H1 (cell line): ENCODE data around the gene STX2. TPM values are rescaled to one million over a fixed set of nuclear protein-coding genes. Genes with fewer than 3 reads are reported as not detected.

Experiments
- CTCF ChIA-PET: fragments of 300-600 bp; sonication (Branson Sonifier 250); formaldehyde crosslinking; loops from one replicate; lab custom pipeline; 2021; ENCODE audit not compliant: partially characterized antibody; lab: Charles Lee
- POLR2A ChIA-PET: fragments of 300-600 bp; sonication (Branson Sonifier 250); formaldehyde crosslinking; loops from one replicate; lab custom pipeline; 2021; ENCODE audit warnings: inconsistent platforms; ENCODE audit not compliant: partially characterized antibody; lab: Charles Lee
- DNase-seq, 2 experiments: peaks; one replicate each; pipeline versions ENCODE4 v3.0.0 to v3.0.0-alpha.2; 2010 to 2022; ENCODE audit warnings: low spot score in 2 of 2, low read depth in 1 of 2, mixed read lengths in 1 of 2
- FAIRE-seq: peaks from 2 replicates; lab custom pipeline; 2011; peaks lifted over from hg19 to GRCh38; lab: Jason Lieb, UNC
- H2AFZ ChIP-seq: 2 replicates; pipeline ENCODE4 v1.8.1; 2012; ENCODE audit warnings: low read length, inconsistent platforms
- H2AK5ac ChIP-seq: 2 replicates; pipeline ENCODE4 v1.6.1; 2013; ENCODE audit warnings: low read depth, low read length
- H2BK120ac ChIP-seq: replicated peaks from 2 replicates; pipeline ENCODE3; 2013; ENCODE audit warnings: low read depth, low read length, inconsistent platforms
- H2BK12ac ChIP-seq: 2 replicates; pipeline ENCODE4 v1.6.1; 2013; ENCODE audit warnings: low read depth, low read length
- H2BK15ac ChIP-seq: 2 replicates; pipeline ENCODE4 v1.6.1; 2013; ENCODE audit warnings: low read length
- H2BK20ac ChIP-seq: 2 replicates; pipeline ENCODE4 v1.6.1; 2013; ENCODE audit warnings: low read length
- H2BK5ac ChIP-seq: 2 replicates; pipeline ENCODE4 v1.6.1; 2013; ENCODE audit warnings: low read depth, low read length
- H3K14ac ChIP-seq: 2 replicates; pipeline ENCODE4 v1.6.1; 2013; ENCODE audit warnings: inconsistent platforms; ENCODE audit not compliant: insufficient read length
- H3K18ac ChIP-seq: 2 replicates; pipeline ENCODE4 v1.6.1; 2013; ENCODE audit warnings: low read length; ENCODE audit errors: extremely low read depth
- H3K23ac ChIP-seq: 2 replicates; pipeline ENCODE4 v1.6.1; 2013; ENCODE audit warnings: inconsistent platforms; ENCODE audit not compliant: insufficient read length
- H3K23me2 ChIP-seq: 2 replicates; pipeline ENCODE4 v1.6.1; 2013; ENCODE audit warnings: low read depth, low read length
- H3K27ac ChIP-seq: 2 replicates; pipeline ENCODE4 v1.6.1; 2011; ENCODE audit warnings: low read depth, low read length, inconsistent platforms
- H3K27me3 ChIP-seq, 4 experiments: replicated peaks in 1 of 4; 1 replicate in 1 of 4; 2 replicates in 3 of 4; pipeline versions ENCODE4 v1.6.1 to v1.8.1; 2011 to 2013; ENCODE audit warnings: low read length in 3 of 4, mild to moderate bottlenecking in 3 of 4, inconsistent platforms in 2 of 4, mixed read lengths in 2 of 4, moderate library complexity in 1 of 4; ENCODE audit not compliant: control insufficient read depth in 3 of 4, insufficient read depth in 3 of 4; ENCODE audit errors: extremely low read depth in 1 of 4
- H3K36me3 ChIP-seq, 4 experiments: 2 replicates each; pipeline versions ENCODE4 v1.6.1 to v1.8.1; 2011 to 2013; ENCODE audit warnings: mild to moderate bottlenecking in 4 of 4, low read length in 3 of 4, moderate library complexity in 2 of 4, control low read depth in 1 of 4, inconsistent platforms in 1 of 4; ENCODE audit not compliant: insufficient read depth in 4 of 4, control insufficient read depth in 2 of 4
- H3K4ac ChIP-seq: replicated peaks from 2 replicates; pipeline ENCODE3; 2013; ENCODE audit warnings: low read length, low read depth, mixed read lengths, inconsistent platforms; ENCODE audit not compliant: insufficient read length
- H3K4me1 ChIP-seq, 4 experiments: replicated peaks in 1 of 4; 1 replicate in 1 of 4; 2 replicates in 3 of 4; pipeline versions ENCODE4 v1.6.1 to v1.8.1; 2011 to 2013; ENCODE audit warnings: low read length in 3 of 4, inconsistent platforms in 2 of 4, mixed read lengths in 1 of 4; ENCODE audit not compliant: insufficient read depth in 4 of 4, control insufficient read depth in 3 of 4
- H3K4me2 ChIP-seq, 2 experiments: 2 replicates each; pipeline versions ENCODE4 v1.6.1 to v1.8.1; 2011 to 2013; ENCODE audit warnings: low read depth in 2 of 2, low read length in 2 of 2, control low read depth in 1 of 2, inconsistent platforms in 1 of 2, mild to moderate bottlenecking in 1 of 2; ENCODE audit not compliant: insufficient read depth in 1 of 2
- H3K4me3 ChIP-seq, 4 experiments: fragments of 200-600, 300-600 bp in 1 of 4; sonication (generic), shearing (Covaris generic), sonication (Bioruptor Twin) in 1 of 4; 2 replicates each; pipeline versions ENCODE4 v1.5.1 to v1.8.1; 2011 to 2016; ENCODE audit warnings: low read length in 4 of 4, low read depth in 3 of 4, control low read depth in 2 of 4, inconsistent platforms in 2 of 4, mild to moderate bottlenecking in 2 of 4, mixed read lengths in 1 of 4, moderate library complexity in 1 of 4; ENCODE audit not compliant: insufficient read depth in 2 of 4; ENCODE audit errors: extremely low read depth in 1 of 4
- H3K56ac ChIP-seq: replicated peaks from 2 replicates; pipeline ENCODE3; 2013; ENCODE audit warnings: low read depth, mild to moderate bottlenecking, mixed read lengths, low read length, inconsistent platforms; ENCODE audit not compliant: insufficient read length
- H3K79me1 ChIP-seq: 2 replicates; pipeline ENCODE4 v1.6.1; 2013; ENCODE audit warnings: low read depth, low read length, control low read depth
- H3K79me2 ChIP-seq, 2 experiments: 2 replicates each; pipeline versions ENCODE4 v1.6.1 to v1.8.1; 2012 to 2013; ENCODE audit warnings: low read length in 2 of 2, mild to moderate bottlenecking in 2 of 2, inconsistent platforms in 1 of 2; ENCODE audit not compliant: insufficient read depth in 2 of 2, control insufficient read depth in 1 of 2
- H3K9ac ChIP-seq, 4 experiments: replicated peaks in 1 of 4; 1 replicate in 1 of 4; 2 replicates in 3 of 4; pipeline versions ENCODE4 v1.6.1 to v1.8.1; 2011 to 2013; ENCODE audit warnings: low read depth in 3 of 4, low read length in 3 of 4, control low read depth in 2 of 4, mild to moderate bottlenecking in 2 of 4, moderate library complexity in 2 of 4, inconsistent platforms in 1 of 4; ENCODE audit errors: extremely low read depth in 1 of 4
- H3K9me3 ChIP-seq, 2 experiments: 2 replicates each; pipeline versions ENCODE4 v1.6.1 to v1.8.1; 2012 to 2013; ENCODE audit warnings: mild to moderate bottlenecking in 2 of 2, moderate library complexity in 2 of 2, control low read depth in 1 of 2, inconsistent platforms in 1 of 2, low read depth in 1 of 2, low read length in 1 of 2, mixed read lengths in 1 of 2; ENCODE audit not compliant: insufficient read depth in 2 of 2
- H4K20me1 ChIP-seq, 2 experiments: replicated peaks in 1 of 2; 2 replicates each; pipeline versions ENCODE3 to v1.8.1; 2011 to 2013; ENCODE audit warnings: inconsistent platforms in 2 of 2, low read length in 2 of 2, mild to moderate bottlenecking in 1 of 2; ENCODE audit not compliant: insufficient read depth in 2 of 2, control insufficient read depth in 1 of 2
- H4K5ac ChIP-seq: 2 replicates; pipeline ENCODE4 v1.6.1; 2013; ENCODE audit warnings: low read length, low read depth, mixed read lengths, inconsistent platforms; ENCODE audit not compliant: insufficient read length
- H4K8ac ChIP-seq: 2 replicates; pipeline ENCODE4 v1.8.0; 2013; ENCODE audit warnings: mild to moderate bottlenecking, moderate library complexity, low read length, inconsistent platforms; ENCODE audit not compliant: insufficient read depth; ENCODE audit errors: extremely low read depth
- H4K91ac ChIP-seq: replicated peaks from 2 replicates; pipeline ENCODE3; 2013; ENCODE audit warnings: low read length, mixed read lengths, inconsistent platforms; ENCODE audit not compliant: insufficient read length
- ATF2 ChIP-seq: IDR thresholded peaks from 2 replicates; pipeline ENCODE4 v1.6.1; 2012; ENCODE audit warnings: low read length, inconsistent platforms
- BACH1 ChIP-seq: IDR thresholded peaks from 2 replicates; pipeline ENCODE4 v1.6.1; 2012; ENCODE audit warnings: low read length, improper control_type of control experiment
- CREB1 ChIP-seq: IDR thresholded peaks from 2 replicates; pipeline ENCODE4 v1.6.1; 2012; ENCODE audit warnings: inconsistent platforms
- HDAC2 ChIP-seq, 2 experiments: fragments of 300-600 bp in 1 of 2; sonication (generic) in 1 of 2; IDR thresholded peaks; 2 replicates each; pipeline ENCODE4 v1.6.1; 2011 to 2012; ENCODE audit warnings: low read depth in 2 of 2, low read length in 2 of 2, mild to moderate bottlenecking in 2 of 2, moderate library complexity in 2 of 2, borderline replicate concordance in 1 of 2, inconsistent platforms in 1 of 2
- JUND ChIP-seq: IDR thresholded peaks from 2 replicates; pipeline ENCODE4 v1.6.1; 2011; ENCODE audit warnings: mild to moderate bottlenecking, improper control_type of control experiment, low read length
- MAFK ChIP-seq: IDR thresholded peaks from 2 replicates; pipeline ENCODE4 v1.6.1; 2012; ENCODE audit warnings: low read depth, mild to moderate bottlenecking, improper control_type of control experiment, low read length
- NANOG ChIP-seq: IDR thresholded peaks from 2 replicates; pipeline ENCODE4 v1.6.1; 2011; ENCODE audit warnings: low read length, low read depth, mild to moderate bottlenecking, inconsistent platforms; ENCODE audit not compliant: insufficient read depth, poor library complexity, severe bottlenecking
- SUZ12 ChIP-seq: fragments of 200-600 bp; sonication (generic); IDR thresholded peaks from 2 replicates; pipeline ENCODE4 v1.6.1; 2012; ENCODE audit warnings: mild to moderate bottlenecking, inconsistent platforms, low read length, moderate library complexity, mixed read lengths
- TAF7 ChIP-seq: optimal IDR thresholded peaks from 2 replicates; pipeline ENCODE3; 2011; ENCODE audit warnings: low read depth, mild to moderate bottlenecking, inconsistent platforms, low read length, moderate library complexity, borderline replicate concordance
- TBP ChIP-seq: IDR thresholded peaks from 2 replicates; pipeline ENCODE4 v1.6.1; 2011; ENCODE audit warnings: low read depth, low read length, improper control_type of control experiment
- WGBS, 2 experiments: shearing (Covaris generic) in 1 of 2; methylation state at CpG; one replicate each; pipeline versions ENCODE4 v1.1.6 to v1.1.7; 2013 to 2015; ENCODE audit warnings: low lambda C conversion rate in 2 of 2, mixed read lengths in 2 of 2, inconsistent platforms in 1 of 2, low coverage in 1 of 2, missing lambda C conversion rate in 1 of 2; ENCODE audit not compliant: insufficient replicate concordance in 2 of 2, insufficient coverage in 1 of 2, insufficient read length in 1 of 2; ENCODE audit errors: extremely low coverage in 1 of 2, missing lambda C conversion rate in 1 of 2; 5-methylcytosine and 5-hydroxymethylcytosine counted together
- polyA plus RNA-seq, 7 experiments: library from polyadenylated mRNA; depleted of rRNA in 3 of 7; stranded (reverse) in 5 of 7; unstranded in 2 of 7; fragments of >200 nt in 5 of 7; fragments of 200-250 nt in 2 of 7; gene quantifications; 1 replicate in 5 of 7; 2 replicates in 1 of 7; 4 replicates in 1 of 7; pipeline versions ENCODE4 v1.2.1 to v1.2.3, GENCODE V29; 2011 to 2013; ENCODE audit warnings: missing spikeins in 2 of 7, mixed read lengths in 2 of 7
- total RNA-seq: library from RNA; stranded (reverse); fragmentation: NEBNext Ultra II Directional; extraction: Animal tissue kit (Norgen Biotek cat#: 25700); gene quantifications from 2 replicates; pipeline ENCODE4 v1.2.1, GENCODE V29; 2021

STX2 gene
- total and polyA plus RNA-seq, 2 of the 8 experiments (the other 6 are each of a cell fraction or from before 2014, with no cell fraction given), result 20.0 to 26.3 TPM

DNA sequence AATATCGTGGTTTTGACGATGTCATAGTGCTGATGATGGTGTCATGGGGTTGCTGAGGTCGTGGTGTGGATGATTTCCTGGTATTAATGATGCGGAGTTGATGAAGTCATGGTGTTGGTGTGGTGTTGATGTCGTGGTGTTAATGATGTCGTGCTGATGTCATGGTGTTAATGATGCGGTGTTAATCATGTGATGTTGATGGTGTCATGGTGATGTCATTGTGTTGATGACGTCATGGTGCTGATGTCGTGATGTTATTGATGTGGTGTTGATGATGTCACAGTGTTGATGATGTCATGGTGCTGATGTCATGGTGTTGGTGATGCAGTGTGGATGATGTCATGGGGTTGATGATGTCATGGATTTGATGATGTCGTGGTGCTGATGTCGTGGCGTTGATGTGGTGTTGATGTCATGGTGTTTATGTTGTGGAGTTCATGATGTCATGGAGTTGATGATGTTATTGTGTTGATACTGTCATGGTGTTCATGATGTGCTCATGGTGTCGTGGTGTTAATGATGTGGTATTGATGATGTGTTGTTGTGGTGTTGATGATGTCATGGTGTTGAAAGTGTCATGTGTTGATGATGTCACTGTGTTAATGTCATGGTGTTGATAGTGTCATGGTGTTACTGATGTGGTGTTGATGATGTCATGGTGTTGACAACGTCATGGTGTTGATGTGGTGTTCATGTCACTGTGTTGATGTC lies 74.4 kb downstream of the STX2 start:
- H3K23me2 ChIP-seq, result peaks cover 18% of the 10 kb centered on the region
- no peak overlapping the region for H2BK15ac ChIP-seq
- no peak for DNase-seq
- no peak overlapping the region for H2AFZ ChIP-seq
- no peak overlapping the region for H2BK120ac ChIP-seq
- peaks cover 0 to 13% (median 3%) of the 10 kb centered on the region in 4 experiments; a peak in 2 of 8 replicates for H3K36me3 ChIP-seq
- H3K9ac ChIP-seq, result no peak overlapping the region; a peak in 1 of 7 replicates
- peaks cover 5 to 13% of the 10 kb centered on the region in 2 experiments; a peak in 2 of 4 replicates for H3K9me3 ChIP-seq
- H3K56ac ChIP-seq, result no peak overlapping the region
- POLR2A ChIA-PET, result no interaction called here
- H3K4me2 ChIP-seq, result no peak overlapping the region; a peak in 1 of 4 replicates
- no peak overlapping the region for H3K23ac ChIP-seq
- no peak overlapping the region for H3K18ac ChIP-seq
- no peak overlapping the region for H3K4me3 ChIP-seq
- peak; percentile 58 for TF ChIP-seq JUND
- no peak for TF ChIP-seq NANOG
- no peak for TF ChIP-seq BACH1
- TF ChIP-seq SUZ12, result no peak
- peak; percentile 94 for TF ChIP-seq CREB1
- no peak for TF ChIP-seq TAF7
- TF ChIP-seq HDAC2 (IDR thresholded peaks at IDR 0.05; ENCODE audit: borderline replicate concordance in 1 of 2, low read depth in 2 of 2, low read length in 2 of 2), result no peak
- TF ChIP-seq ATF2, result peak; percentile 96
- no peak for TF ChIP-seq MAFK
- TF ChIP-seq TBP, result no peak
- TF ChIP-seq, all 59 proteins: peak for 3
- H3K27me3 ChIP-seq, result peaks cover 0 to 6% (median 0%) of the 10 kb centered on the region in 4 experiments; a peak in 1 of 7 replicates
- peaks cover 0 to 10% of the 10 kb centered on the region in 2 experiments for H4K20me1 ChIP-seq
- FAIRE-seq, result peak; percentile 79
- no peaks in the 10 kb centered on the region for H3K79me1 ChIP-seq
- H2AK5ac ChIP-seq, result peak overlapping the region; percentile 88; the same call in 1 of the 2 replicates
- CTCF ChIA-PET, result no interaction called here
- H3K14ac ChIP-seq, result no peak overlapping the region
- H4K8ac ChIP-seq, result no peak overlapping the region
- no peak overlapping the region for H2BK20ac ChIP-seq
- no peak overlapping the region for H4K5ac ChIP-seq
- no peak overlapping the region; the same call in 1 of the 2 replicates for H2BK5ac ChIP-seq
- no peak overlapping the region for H2BK12ac ChIP-seq
- no peaks in the 10 kb centered on the region for H3K4me1 ChIP-seq
- H3K27ac ChIP-seq, result no peak overlapping the region
- H3K4ac ChIP-seq, result no peak overlapping the region
- 86 to 100% methylated on average over 3 to 14 of the region's 14 CpGs for WGBS, 2 experiments
- peak overlapping the region; percentile 41 for H4K91ac ChIP-seq
- H3K79me2 ChIP-seq, result peaks cover 0 to 14% of the 10 kb centered on the region in 2 experiments; a peak in 1 of 4 replicates
